OCI-LY3 (cell line): ENCODE measurements around the gene EEA1.
"Not testable (repeated sequence)": the region's sequence is repeated elsewhere in the genome, so short reads cannot be mapped to it uniquely, and the experiment has no call there.

Source experiments
- CTCF ChIP-seq: fragments of 200-600, 300-600 bp; sonication (generic); IDR thresholded peaks from 2 replicates; pipeline ENCODE4 v1.5.1; 2014; ENCODE audit warnings: antibody characterized with exemption, low read length, low read depth
- EZH2phosphoT487 ChIP-seq: fragments of 200-600 bp; shearing (Covaris generic); IDR thresholded peaks from 2 replicates; pipeline ENCODE4 v1.6.1; 2018; ENCODE audit warnings: antibody characterized with exemption, mixed run types, low read depth

GRCh38 chr12:92964378-92964777 is 35.3 kb upstream of the EEA1 start:
- not testable (repeated sequence) for TF ChIP-seq CTCF, EZH2phosphoT487
